Measurements from ENCODE around the gene ENOX1. TPM values are rescaled to one million over a fixed set of nuclear protein-coding genes. Genes with fewer than 3 reads are reported as not detected.

Gene ENOX1
- total RNA-seq, 1 experiment from 2014 or later = 0.35 TPM

DNA sequence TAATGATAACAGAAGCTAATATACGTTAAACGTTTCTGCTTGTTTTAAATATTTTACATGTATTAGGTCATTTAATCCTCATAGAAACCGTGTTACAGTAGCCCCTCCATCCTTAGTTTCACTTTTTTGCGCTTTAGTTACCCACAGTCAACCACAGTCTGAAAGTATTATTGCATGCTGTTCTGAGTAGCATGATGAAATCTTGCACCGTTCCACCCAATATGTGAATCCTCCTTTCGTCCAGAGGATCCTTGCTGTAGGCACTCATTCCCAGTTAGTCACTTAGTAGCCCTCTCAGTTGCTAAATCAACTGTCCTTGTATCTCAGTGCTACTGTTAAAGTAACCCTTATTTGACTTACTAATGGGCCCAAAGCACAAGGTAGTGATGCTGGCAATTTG is 257.8 kb downstream of the ENOX1 start:
- H3K4me1 ChIP-seq (replicated peaks; ENCODE audit: insufficient read depth) = no peaks in the 10 kb centered on the region
- intact Hi-C loops (cut with micrococcal nuclease; ENCODE audit: unreplicated experiment) = no loop called here
- no peaks in the 10 kb centered on the region for H3K9me2 ChIP-seq (ENCODE audit: insufficient read depth)
- no peaks in the 10 kb centered on the region for H3K9me3 ChIP-seq (ENCODE audit: insufficient read depth, low read depth)
- no peaks in the 10 kb centered on the region for H3K36me3 ChIP-seq (ENCODE audit: low read depth)
- H4K20me1 ChIP-seq (ENCODE audit: insufficient read depth) = no peaks in the 10 kb centered on the region
- H3K4me2 ChIP-seq = no peak overlapping the region
- POLR2A ChIA-PET (ENCODE audit: unreplicated experiment) = no interaction called here
- no peaks in the 10 kb centered on the region for H3K79me2 ChIP-seq (ENCODE audit: low read depth)
- no peaks in the 10 kb centered on the region for H3K27me3 ChIP-seq (ENCODE audit: insufficient read depth, low read depth)
- H3K27ac ChIP-seq = no peak overlapping the region
- H3K4me3 ChIP-seq = no peak overlapping the region
- TF ChIP-seq, protein P1, sequence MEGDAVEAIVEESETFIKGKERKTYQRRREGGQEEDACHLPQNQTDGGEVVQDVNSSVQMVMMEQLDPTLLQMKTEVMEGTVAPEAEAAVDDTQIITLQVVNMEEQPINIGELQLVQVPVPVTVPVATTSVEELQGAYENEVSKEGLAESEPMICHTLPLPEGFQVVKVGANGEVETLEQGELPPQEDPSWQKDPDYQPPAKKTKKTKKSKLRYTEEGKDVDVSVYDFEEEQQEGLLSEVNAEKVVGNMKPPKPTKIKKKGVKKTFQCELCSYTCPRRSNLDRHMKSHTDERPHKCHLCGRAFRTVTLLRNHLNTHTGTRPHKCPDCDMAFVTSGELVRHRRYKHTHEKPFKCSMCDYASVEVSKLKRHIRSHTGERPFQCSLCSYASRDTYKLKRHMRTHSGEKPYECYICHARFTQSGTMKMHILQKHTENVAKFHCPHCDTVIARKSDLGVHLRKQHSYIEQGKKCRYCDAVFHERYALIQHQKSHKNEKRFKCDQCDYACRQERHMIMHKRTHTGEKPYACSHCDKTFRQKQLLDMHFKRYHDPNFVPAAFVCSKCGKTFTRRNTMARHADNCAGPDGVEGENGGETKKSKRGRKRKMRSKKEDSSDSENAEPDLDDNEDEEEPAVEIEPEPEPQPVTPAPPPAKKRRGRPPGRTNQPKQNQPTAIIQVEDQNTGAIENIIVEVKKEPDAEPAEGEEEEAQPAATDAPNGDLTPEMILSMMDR (conservative IDR thresholded peaks at IDR 0.05) = no peak
- TF ChIP-seq EZH2 (IDR thresholded peaks at IDR 0.05; ENCODE audit: low read depth) = no peak
- CTCF ChIA-PET = no interaction called here
- no peaks in the 10 kb centered on the region for H3F3A ChIP-seq (ENCODE audit: insufficient read depth, low read depth)
- H2AFZ ChIP-seq = no peak overlapping the region
- DNase-seq = no peak
- BruUV-seq (replicated peaks) = no TSS peak

DNA sequence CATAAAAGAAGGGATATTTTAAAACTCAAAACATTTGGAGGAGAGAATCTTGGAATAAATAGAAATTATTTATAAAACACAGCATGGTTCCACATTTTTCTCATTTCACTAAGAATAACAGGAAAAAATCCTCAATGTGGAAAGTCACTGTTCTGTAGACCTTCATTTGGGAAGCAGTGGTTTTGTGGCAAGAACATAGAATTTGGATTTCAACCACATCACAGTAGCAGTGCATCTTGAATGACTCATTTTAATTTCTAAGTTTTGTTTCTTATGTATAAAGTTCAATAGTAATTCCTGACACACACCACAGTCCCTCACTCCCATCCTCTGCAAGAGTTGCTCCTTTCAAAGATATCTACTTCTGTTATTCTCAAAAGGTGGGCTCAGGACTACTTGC is 264.0 kb downstream of the ENOX1 start:
- no peaks in the 10 kb centered on the region for H3K36me3 ChIP-seq (ENCODE audit: low read depth)
- no peaks in the 10 kb centered on the region for H3K4me1 ChIP-seq (replicated peaks; ENCODE audit: insufficient read depth)
- intact Hi-C loops (cut with micrococcal nuclease; ENCODE audit: unreplicated experiment) = no loop called here
- DNase-seq = no peak
- H3F3A ChIP-seq (ENCODE audit: insufficient read depth, low read depth) = no peaks in the 10 kb centered on the region
- BruUV-seq (replicated peaks) = no TSS peak
- no peaks in the 10 kb centered on the region for H3K79me2 ChIP-seq (ENCODE audit: low read depth)
- ChIA-PET POLR2A (ENCODE audit: unreplicated experiment) (no interaction called here), CTCF (no interaction called here)
- H3K27ac ChIP-seq = no peak overlapping the region
- no peaks in the 10 kb centered on the region for H3K9me2 ChIP-seq (ENCODE audit: insufficient read depth)
- TF ChIP-seq EZH2 (IDR thresholded peaks at IDR 0.05; ENCODE audit: low read depth) = no peak
- TF ChIP-seq, protein P1 (conservative IDR thresholded peaks at IDR 0.05) = no peak
- no peak overlapping the region for H3K4me2 ChIP-seq
- H2AFZ ChIP-seq = no peak overlapping the region
- no peaks in the 10 kb centered on the region for H4K20me1 ChIP-seq (ENCODE audit: insufficient read depth)
- H3K4me3 ChIP-seq = no peak overlapping the region
- H3K9me3 ChIP-seq (ENCODE audit: insufficient read depth, low read depth) = no peaks in the 10 kb centered on the region
- no peaks in the 10 kb centered on the region for H3K27me3 ChIP-seq (ENCODE audit: insufficient read depth, low read depth)

DNA sequence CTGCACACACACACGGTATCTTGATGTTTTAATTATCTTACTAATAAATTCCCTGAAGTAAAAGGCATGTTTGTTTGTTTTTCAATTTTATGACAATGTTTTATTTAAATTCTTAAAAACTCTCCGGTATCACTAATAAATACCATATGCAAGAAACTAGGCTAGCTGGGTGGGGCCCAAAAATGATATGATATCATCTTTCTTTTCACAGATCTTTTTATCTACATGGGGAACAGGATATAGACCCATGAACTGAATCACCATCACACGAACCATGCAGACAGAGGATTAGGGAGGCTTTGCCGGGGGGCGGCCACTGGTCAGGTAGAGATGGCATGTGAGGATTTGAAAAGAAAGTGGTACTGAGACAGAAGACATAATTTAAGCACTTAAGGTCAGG is 266.4 kb downstream of the ENOX1 start:
- TF ChIP-seq, protein P1 (conservative IDR thresholded peaks at IDR 0.05) = no peak
- no peak for TF ChIP-seq EZH2 (IDR thresholded peaks at IDR 0.05; ENCODE audit: low read depth)
- intact Hi-C loops (cut with micrococcal nuclease; ENCODE audit: unreplicated experiment) = no loop called here
- no peak overlapping the region for H3K27ac ChIP-seq
- BruUV-seq (replicated peaks) = no TSS peak
- no peaks in the 10 kb centered on the region for H3K4me1 ChIP-seq (replicated peaks; ENCODE audit: insufficient read depth)
- no peaks in the 10 kb centered on the region for H3K9me2 ChIP-seq (ENCODE audit: insufficient read depth)
- DNase-seq = no peak
- no peaks in the 10 kb centered on the region for H3K9me3 ChIP-seq (ENCODE audit: insufficient read depth, low read depth)
- POLR2A ChIA-PET (ENCODE audit: unreplicated experiment) = no interaction called here
- H3K4me2 ChIP-seq = no peak overlapping the region
- no peaks in the 10 kb centered on the region for H3K36me3 ChIP-seq (ENCODE audit: low read depth)
- CTCF ChIA-PET = no interaction called here
- no peaks in the 10 kb centered on the region for H4K20me1 ChIP-seq (ENCODE audit: insufficient read depth)
- H3F3A ChIP-seq (ENCODE audit: insufficient read depth, low read depth) = no peaks in the 10 kb centered on the region
- H3K79me2 ChIP-seq (ENCODE audit: low read depth) = no peaks in the 10 kb centered on the region
- H3K4me3 ChIP-seq = no peak overlapping the region
- no peak overlapping the region for H2AFZ ChIP-seq
- H3K27me3 ChIP-seq (ENCODE audit: insufficient read depth, low read depth) = no peaks in the 10 kb centered on the region
